ENCODE data around the gene HEMK1. TPM values are rescaled to one million over a fixed set of nuclear protein-coding genes. Genes with fewer than 3 reads are reported as not detected.
A peak's percentile ranks its signal among the peaks of the same experiment; 100 is the strongest.

HEMK1 gene
- total RNA-seq, 2 donors from 2014 or later = 24.1 to 25.8 TPM

GRCh38 chr3:50532062-50532705 lies 37.1 kb upstream of the HEMK1 start:
- DNase-seq = no peak
- Histone ChIP-seq H3K4me1 (ENCODE audit: control insufficient read depth, insufficient read depth, low read length) (no peaks in the 10 kb centered on the region), H3K27ac (ENCODE audit: low read depth, low read length) (no peak overlapping the region), H3K9me3 (ENCODE audit: control insufficient read depth, low read length) (no peaks in the 10 kb centered on the region), H3K36me3 (ENCODE audit: control insufficient read depth, insufficient read depth, low read length) (no peaks in the 10 kb centered on the region), H3K4me3 (ENCODE audit: low read length) (no peak overlapping the region), H3K27me3 (ENCODE audit: control insufficient read depth, insufficient read depth, low read length, poor library complexity, severe bottlenecking) (peaks cover 14% of the 10 kb centered on the region), H3K9ac (ENCODE audit: extremely low read depth, low read length, poor library complexity, severe bottlenecking) (no peak overlapping the region)
- no peaks in the 10 kb centered on the region for H3K9me3 Mint-ChIP-seq
- H3K27me3 Mint-ChIP-seq (ENCODE audit: insufficient read depth) = peaks cover 22% of the 10 kb centered on the region
- WGBS, 2 experiments (ENCODE audit: insufficient coverage in 1 of 2, insufficient read length in 1 of 2) = 91 to 92% methylated on average over 8 of the region's 9 CpGs
- TF ChIP-seq CTCF (conservative IDR thresholded peaks at IDR 0.05) = peak; percentile 32
- peaks cover 5% of the 10 kb centered on the region for H3K4me1 Mint-ChIP-seq
- H3K27ac Mint-ChIP-seq = no peak overlapping the region
- H3K4me3 Mint-ChIP-seq = no peak overlapping the region
- no peaks in the 10 kb centered on the region for H3K36me3 Mint-ChIP-seq (ENCODE audit: low read depth)

- H3K27ac ChIP-seq (ENCODE audit: low read depth, low read length) = no peak overlapping the region
- DNase-seq = no peak
- H3K9me3 Mint-ChIP-seq = no peaks in the 10 kb centered on the region
- H3K4me1 ChIP-seq (ENCODE audit: control insufficient read depth, insufficient read depth, low read length) = no peaks in the 10 kb centered on the region
- H3K27me3 ChIP-seq (ENCODE audit: control insufficient read depth, insufficient read depth, low read length, poor library complexity, severe bottlenecking) = peaks cover 14% of the 10 kb centered on the region
- no peak overlapping the region for H3K9ac ChIP-seq (ENCODE audit: extremely low read depth, low read length, poor library complexity, severe bottlenecking)
- TF ChIP-seq CTCF (conservative IDR thresholded peaks at IDR 0.05) = no peak
- 76 to 77% methylated on average over 8 to 13 of the region's 13 CpGs for WGBS, 2 experiments (ENCODE audit: insufficient coverage in 1 of 2, insufficient read length in 1 of 2)
- H3K9me3 ChIP-seq (ENCODE audit: control insufficient read depth, low read length) = no peaks in the 10 kb centered on the region
- H3K27me3 Mint-ChIP-seq (ENCODE audit: insufficient read depth) = peaks cover 22% of the 10 kb centered on the region
- no peak overlapping the region for H3K27ac Mint-ChIP-seq
- H3K36me3 Mint-ChIP-seq (ENCODE audit: low read depth) = no peaks in the 10 kb centered on the region
- no peak overlapping the region for H3K4me3 Mint-ChIP-seq
- peaks cover 10% of the 10 kb centered on the region for H3K4me1 Mint-ChIP-seq
- no peak overlapping the region for H3K4me3 ChIP-seq (ENCODE audit: low read length)
- no peaks in the 10 kb centered on the region for H3K36me3 ChIP-seq (ENCODE audit: control insufficient read depth, insufficient read depth, low read length)
Observed at GRCh38 chr3:50533316-50533715, 36.0 kb upstream of the HEMK1 start.

GRCh38 chr3:50533807-50534461 lies 35.4 kb upstream of the HEMK1 start:
- H3K4me3 Mint-ChIP-seq = no peak overlapping the region
- H3K36me3 Mint-ChIP-seq (ENCODE audit: low read depth) = no peaks in the 10 kb centered on the region
- peaks cover 4% of the 10 kb centered on the region for H3K4me1 ChIP-seq (ENCODE audit: control insufficient read depth, insufficient read depth, low read length)
- peaks cover 22% of the 10 kb centered on the region for H3K27me3 Mint-ChIP-seq (ENCODE audit: insufficient read depth)
- no peak overlapping the region for H3K27ac ChIP-seq (ENCODE audit: low read depth, low read length)
- peak overlapping the region; percentile 13 for H3K27ac Mint-ChIP-seq
- no peak for DNase-seq
- H3K9me3 ChIP-seq (ENCODE audit: control insufficient read depth, low read length) = no peaks in the 10 kb centered on the region
- no peak for TF ChIP-seq CTCF (conservative IDR thresholded peaks at IDR 0.05)
- peaks cover 16% of the 10 kb centered on the region for H3K4me1 Mint-ChIP-seq
- no peak overlapping the region for H3K4me3 ChIP-seq (ENCODE audit: low read length)
- peaks cover 14% of the 10 kb centered on the region for H3K27me3 ChIP-seq (ENCODE audit: control insufficient read depth, insufficient read depth, low read length, poor library complexity, severe bottlenecking)
- no peak overlapping the region for H3K9ac ChIP-seq (ENCODE audit: extremely low read depth, low read length, poor library complexity, severe bottlenecking)
- H3K9me3 Mint-ChIP-seq = no peaks in the 10 kb centered on the region
- 73 to 86% methylated on average over 4 to 9 of the region's 9 CpGs for WGBS, 2 experiments (ENCODE audit: insufficient coverage in 1 of 2, insufficient read length in 1 of 2)
- no peaks in the 10 kb centered on the region for H3K36me3 ChIP-seq (ENCODE audit: control insufficient read depth, insufficient read depth, low read length)

All from endodermal cell (in vitro differentiated cells).